SK-N-SH (cell line): ENCODE measurements around the gene TPCN2. TPM values are rescaled to one million over a fixed set of nuclear protein-coding genes. Genes with fewer than 3 reads are reported as not detected.

Experiments
- CTCF ChIA-PET: fragments of 300-600, 350-600 bp; formaldehyde crosslinking; extraction: SDS; loops from one replicate; lab custom pipeline; 2021; lab: Yijun Ruan, JAX
- POLR2A ChIA-PET: fragments of 350-600 bp; sonication (Branson Sonifier 250); formaldehyde crosslinking; extraction: SDS; loops from one replicate; lab custom pipeline; 2020; ENCODE audit warnings: antibody characterized with exemption, inconsistent platforms; lab: Yijun Ruan, JAX
- DNase-seq: peaks from one replicate; pipeline ENCODE4 v3.0.0; 2012
- H2AFZ ChIP-seq: fragments of 200-600 bp; sonication (generic); 2 replicates; pipeline ENCODE4 v1.8.1; 2016; ENCODE audit warnings: antibody characterized with exemption, mild to moderate bottlenecking, low read depth
- H3F3A ChIP-seq: fragments of 200-600 bp; sonication (generic); replicated peaks from 2 replicates; pipeline ENCODE3; 2016; ENCODE audit warnings: antibody characterized with exemption, mild to moderate bottlenecking; ENCODE audit not compliant: insufficient read depth
- H3K27ac ChIP-seq, 2 experiments: fragments of 200-500 bp in 1 of 2; fragments of 200-600 bp in 1 of 2; sonication (Bioruptor generic) in 1 of 2; sonication (generic), shearing (Covaris generic) in 1 of 2; 2 replicates each; pipeline versions ENCODE4 v1.5.1 to v1.6.1; 2014 to 2016; ENCODE audit warnings: low read depth in 2 of 2, inconsistent platforms in 1 of 2, low read length in 1 of 2, mild to moderate bottlenecking in 1 of 2, mixed read lengths in 1 of 2
- H3K27me3 ChIP-seq: fragments of 200-600 bp; sonication (generic), shearing (Covaris generic); 2 replicates; pipeline ENCODE4 v1.6.1; 2016; ENCODE audit warnings: mixed run types; ENCODE audit not compliant: insufficient read depth
- H3K36me3 ChIP-seq, 2 experiments: fragments of 200-500 bp in 1 of 2; fragments of 200-600 bp in 1 of 2; sonication (Bioruptor generic) in 1 of 2; sonication (generic) in 1 of 2; replicated peaks in 1 of 2; 2 replicates each; pipeline versions ENCODE3 to v1.5.1; 2014 to 2016; ENCODE audit warnings: low read length in 1 of 2, mild to moderate bottlenecking in 1 of 2; ENCODE audit not compliant: insufficient read depth in 2 of 2, control insufficient read depth in 1 of 2
- H3K4me1 ChIP-seq, 2 experiments: fragments of 200-500 bp in 1 of 2; fragments of 200-600 bp in 1 of 2; sonication (Bioruptor generic) in 1 of 2; sonication (generic), shearing (Covaris generic) in 1 of 2; 2 replicates each; pipeline versions ENCODE4 v1.5.1 to v1.6.1; 2014 to 2016; ENCODE audit warnings: low read depth in 1 of 2, low read length in 1 of 2, mixed run types in 1 of 2; ENCODE audit not compliant: insufficient read depth in 2 of 2, control insufficient read depth in 1 of 2
- H3K4me2 ChIP-seq: fragments of 200-600 bp; sonication (generic), shearing (Covaris generic); 2 replicates; pipeline ENCODE4 v1.6.1; 2017; ENCODE audit warnings: mixed run types
- H3K4me3 ChIP-seq, 2 experiments: fragments of 200-500 bp in 1 of 2; fragments of 200-600 bp in 1 of 2; sonication (Bioruptor generic) in 1 of 2; sonication (generic), shearing (Covaris generic) in 1 of 2; 2 replicates each; pipeline versions ENCODE4 v1.5.1 to v1.8.1; 2014 to 2016; ENCODE audit warnings: low read depth in 2 of 2, inconsistent platforms in 1 of 2, low read length in 1 of 2, mild to moderate bottlenecking in 1 of 2, mixed read lengths in 1 of 2, moderate library complexity in 1 of 2
- H3K79me2 ChIP-seq: fragments of 200-600 bp; sonication (generic); 2 replicates; pipeline ENCODE4 v1.8.1; 2017; ENCODE audit warnings: mild to moderate bottlenecking; ENCODE audit not compliant: insufficient read depth
- H3K9ac ChIP-seq: fragments of 200-600 bp; sonication (generic); 2 replicates; pipeline ENCODE4 v1.6.1; 2017; ENCODE audit warnings: mixed run types
- H3K9me2 ChIP-seq: fragments of 200-600 bp; sonication (generic); 2 replicates; pipeline ENCODE4 v1.6.1; 2017; ENCODE audit warnings: mixed run types
- H3K9me3 ChIP-seq: fragments of 200-600 bp; sonication (generic); 2 replicates; pipeline ENCODE4 v1.6.1; 2017; ENCODE audit warnings: mixed run types, mild to moderate bottlenecking, moderate library complexity
- H4K20me1 ChIP-seq: fragments of 200-600 bp; sonication (generic); 2 replicates; pipeline ENCODE4 v1.6.1; 2017; ENCODE audit warnings: mild to moderate bottlenecking, mixed run types; ENCODE audit not compliant: insufficient read depth
- FOSL2 ChIP-seq: IDR thresholded peaks from 2 replicates; pipeline ENCODE4 v1.4.0; 2012; ENCODE audit warnings: low read depth, mild to moderate bottlenecking, moderate library complexity, borderline replicate concordance
- JUND ChIP-seq: IDR thresholded peaks from 2 replicates; pipeline ENCODE4 v1.4.0; 2012
- MXI1 ChIP-seq: IDR thresholded peaks from 2 replicates; pipeline ENCODE4 v1.6.1; 2012; ENCODE audit warnings: mild to moderate bottlenecking, low read depth, low read length, improper control_type of control experiment
- NFIC ChIP-seq: IDR thresholded peaks from 2 replicates; pipeline ENCODE4 v1.4.0; 2012; ENCODE audit warnings: borderline replicate concordance
- RFX5 ChIP-seq: IDR thresholded peaks from 2 replicates; pipeline ENCODE4 v1.6.1; 2012; ENCODE audit warnings: mild to moderate bottlenecking, improper control_type of control experiment, low read length
- RXRA ChIP-seq: IDR thresholded peaks from 2 replicates; pipeline ENCODE4 v1.4.0; 2012; ENCODE audit warnings: low read depth, mild to moderate bottlenecking, borderline replicate concordance
- TCF12 ChIP-seq: IDR thresholded peaks from 2 replicates; pipeline ENCODE4 v1.4.0; 2012
- YY1 ChIP-seq: IDR thresholded peaks from 2 replicates; pipeline ENCODE4 v1.4.0; 2012; ENCODE audit warnings: low read depth, mild to moderate bottlenecking
- WGBS: methylation state at CpG from one replicate; pipeline ENCODE4 v1.1.6; 2017; ENCODE audit warnings: low lambda C conversion rate; 5-methylcytosine and 5-hydroxymethylcytosine counted together
- polyA plus RNA-seq, 3 experiments: library from polyadenylated mRNA; depleted of rRNA; stranded (reverse); fragments of >200 nt; gene quantifications; 2 replicates each; pipeline ENCODE4 v1.2.3, GENCODE V29; 2012
- TF ChIP-seq, protein P1 (sequence below): IDR thresholded peaks from 2 replicates; pipeline ENCODE4; 2012
- TF ChIP-seq, protein P2 (sequence below): IDR thresholded peaks from 2 replicates; pipeline ENCODE4 v1.6.1; 2012; ENCODE audit warnings: mild to moderate bottlenecking, low read depth, low read length, moderate library complexity
- TF ChIP-seq, protein P3 (sequence below): fragments of 150-350 bp; IDR thresholded peaks from 2 replicates; pipeline ENCODE4 v1.6.1; 2016; ENCODE audit warnings: mild to moderate bottlenecking, low read depth, low read length

The TPCN2 gene
- polyA plus RNA-seq, 1 of the 3 experiments (the other 2 are of a cell fraction), result 8.7 TPM

DNA sequence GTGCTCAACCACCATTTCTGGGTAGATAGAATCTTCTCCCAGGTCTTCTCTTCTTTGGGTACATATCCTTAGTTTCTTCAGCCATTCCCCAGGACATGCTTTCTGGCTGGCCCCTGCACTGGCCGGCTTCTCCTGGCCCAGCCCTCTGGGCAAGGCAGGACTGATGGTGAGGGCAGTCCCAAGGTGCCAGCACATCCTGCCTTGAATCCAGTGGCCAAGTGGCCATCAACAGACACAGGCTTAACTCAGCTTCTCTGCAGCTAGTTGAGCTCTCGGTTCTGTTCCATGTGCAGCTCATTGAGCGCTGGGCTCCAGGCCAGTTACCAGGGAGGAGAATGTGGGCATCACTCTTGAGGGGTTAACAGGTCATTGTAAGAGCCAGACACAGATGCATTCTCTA lies 124.6 kb downstream of the TPCN2 start:
- no peaks in the 10 kb centered on the region for H4K20me1 ChIP-seq
- H3F3A ChIP-seq, result no peaks in the 10 kb centered on the region
- no peaks in the 10 kb centered on the region for H3K36me3 ChIP-seq
- H3K4me2 ChIP-seq, result no peak overlapping the region
- H3K79me2 ChIP-seq, result no peaks in the 10 kb centered on the region
- no peaks in the 10 kb centered on the region for H3K9me2 ChIP-seq
- no peak for TF ChIP-seq NFIC
- TF ChIP-seq, protein P1, sequence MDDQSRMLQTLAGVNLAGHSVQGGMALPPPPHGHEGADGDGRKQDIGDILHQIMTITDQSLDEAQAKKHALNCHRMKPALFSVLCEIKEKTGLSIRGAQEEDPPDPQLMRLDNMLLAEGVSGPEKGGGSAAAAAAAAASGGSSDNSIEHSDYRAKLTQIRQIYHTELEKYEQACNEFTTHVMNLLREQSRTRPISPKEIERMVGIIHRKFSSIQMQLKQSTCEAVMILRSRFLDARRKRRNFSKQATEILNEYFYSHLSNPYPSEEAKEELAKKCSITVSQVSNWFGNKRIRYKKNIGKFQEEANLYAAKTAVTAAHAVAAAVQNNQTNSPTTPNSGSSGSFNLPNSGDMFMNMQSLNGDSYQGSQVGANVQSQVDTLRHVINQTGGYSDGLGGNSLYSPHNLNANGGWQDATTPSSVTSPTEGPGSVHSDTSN, result no peak
- no peak for TF ChIP-seq MXI1
- no peak for TF ChIP-seq YY1
- no peak for TF ChIP-seq RXRA
- no peak for TF ChIP-seq TCF12
- TF ChIP-seq JUND, result no peak
- no peaks in the 10 kb centered on the region for H3K27me3 ChIP-seq
- H3K27ac ChIP-seq, result no peak overlapping the region
- CTCF ChIA-PET, result no interaction called here
- H3K9ac ChIP-seq, result no peak overlapping the region
- POLR2A ChIA-PET, result no interaction called here
- WGBS, result 100% methylated on average over 1 of the region's 3 CpGs
- H3K9me3 ChIP-seq, result no peaks in the 10 kb centered on the region
- H2AFZ ChIP-seq, result no peak overlapping the region
- H3K4me3 ChIP-seq, result no peak overlapping the region
- peaks cover 0 to 5% of the 10 kb centered on the region in 2 experiments; a peak in 1 of 4 replicates for H3K4me1 ChIP-seq
- no peak for DNase-seq

DNA sequence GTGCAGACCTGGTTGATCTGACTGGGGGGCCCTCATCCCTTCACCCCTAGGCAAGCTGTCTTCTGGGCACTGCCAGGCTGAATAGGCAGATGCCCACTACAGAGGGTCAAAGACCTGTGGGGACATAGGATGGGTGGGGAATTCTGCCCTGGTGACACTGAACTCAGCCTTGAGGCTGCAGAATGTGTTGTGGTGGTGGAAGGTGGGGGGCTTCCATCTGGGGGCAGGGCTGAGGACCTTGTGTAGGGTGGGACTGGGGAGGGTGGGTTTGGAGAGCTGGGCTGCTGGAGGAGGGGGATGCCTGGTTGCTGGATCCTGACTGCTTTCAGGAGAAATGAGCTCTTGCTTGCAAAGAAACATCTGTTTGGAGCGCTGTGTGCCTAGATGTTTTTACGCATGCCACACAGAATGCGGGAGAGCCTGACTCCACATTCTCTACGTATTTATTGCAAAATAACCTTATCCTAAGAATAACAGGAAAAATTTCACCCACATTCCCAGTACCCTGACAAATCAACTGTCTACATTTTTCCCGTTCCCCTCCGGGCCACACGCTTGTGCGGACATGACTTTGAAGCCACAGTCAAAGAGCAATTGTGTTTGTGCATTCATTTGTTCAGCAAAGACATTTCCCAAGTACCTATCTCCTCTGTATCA lies 125.3 kb downstream of the TPCN2 start:
- Histone ChIP-seq H3K4me2 (no peak overlapping the region), H3F3A (no peaks in the 10 kb centered on the region), H2AFZ (no peak overlapping the region), H3K9me3 (no peaks in the 10 kb centered on the region), H3K9ac (no peak overlapping the region), H3K27me3 (no peaks in the 10 kb centered on the region; the same call in 1 of the 2 replicates), H3K36me3 (no peaks in the 10 kb centered on the region)
- DNase-seq, result no peak
- CTCF ChIA-PET, result no interaction called here
- TF ChIP-seq, protein P2, sequence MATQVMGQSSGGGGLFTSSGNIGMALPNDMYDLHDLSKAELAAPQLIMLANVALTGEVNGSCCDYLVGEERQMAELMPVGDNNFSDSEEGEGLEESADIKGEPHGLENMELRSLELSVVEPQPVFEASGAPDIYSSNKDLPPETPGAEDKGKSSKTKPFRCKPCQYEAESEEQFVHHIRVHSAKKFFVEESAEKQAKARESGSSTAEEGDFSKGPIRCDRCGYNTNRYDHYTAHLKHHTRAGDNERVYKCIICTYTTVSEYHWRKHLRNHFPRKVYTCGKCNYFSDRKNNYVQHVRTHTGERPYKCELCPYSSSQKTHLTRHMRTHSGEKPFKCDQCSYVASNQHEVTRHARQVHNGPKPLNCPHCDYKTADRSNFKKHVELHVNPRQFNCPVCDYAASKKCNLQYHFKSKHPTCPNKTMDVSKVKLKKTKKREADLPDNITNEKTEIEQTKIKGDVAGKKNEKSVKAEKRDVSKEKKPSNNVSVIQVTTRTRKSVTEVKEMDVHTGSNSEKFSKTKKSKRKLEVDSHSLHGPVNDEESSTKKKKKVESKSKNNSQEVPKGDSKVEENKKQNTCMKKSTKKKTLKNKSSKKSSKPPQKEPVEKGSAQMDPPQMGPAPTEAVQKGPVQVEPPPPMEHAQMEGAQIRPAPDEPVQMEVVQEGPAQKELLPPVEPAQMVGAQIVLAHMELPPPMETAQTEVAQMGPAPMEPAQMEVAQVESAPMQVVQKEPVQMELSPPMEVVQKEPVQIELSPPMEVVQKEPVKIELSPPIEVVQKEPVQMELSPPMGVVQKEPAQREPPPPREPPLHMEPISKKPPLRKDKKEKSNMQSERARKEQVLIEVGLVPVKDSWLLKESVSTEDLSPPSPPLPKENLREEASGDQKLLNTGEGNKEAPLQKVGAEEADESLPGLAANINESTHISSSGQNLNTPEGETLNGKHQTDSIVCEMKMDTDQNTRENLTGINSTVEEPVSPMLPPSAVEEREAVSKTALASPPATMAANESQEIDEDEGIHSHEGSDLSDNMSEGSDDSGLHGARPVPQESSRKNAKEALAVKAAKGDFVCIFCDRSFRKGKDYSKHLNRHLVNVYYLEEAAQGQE, result no peak
- TF ChIP-seq FOSL2, result no peak
- TF ChIP-seq RFX5, result no peak
- TF ChIP-seq, protein P3, sequence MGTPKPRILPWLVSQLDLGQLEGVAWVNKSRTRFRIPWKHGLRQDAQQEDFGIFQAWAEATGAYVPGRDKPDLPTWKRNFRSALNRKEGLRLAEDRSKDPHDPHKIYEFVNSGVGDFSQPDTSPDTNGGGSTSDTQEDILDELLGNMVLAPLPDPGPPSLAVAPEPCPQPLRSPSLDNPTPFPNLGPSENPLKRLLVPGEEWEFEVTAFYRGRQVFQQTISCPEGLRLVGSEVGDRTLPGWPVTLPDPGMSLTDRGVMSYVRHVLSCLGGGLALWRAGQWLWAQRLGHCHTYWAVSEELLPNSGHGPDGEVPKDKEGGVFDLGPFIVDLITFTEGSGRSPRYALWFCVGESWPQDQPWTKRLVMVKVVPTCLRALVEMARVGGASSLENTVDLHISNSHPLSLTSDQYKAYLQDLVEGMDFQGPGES, result no peak
- TF ChIP-seq, all 33 proteins: peak for 0
- no peaks in the 10 kb centered on the region for H4K20me1 ChIP-seq
- H3K27ac ChIP-seq, result no peak overlapping the region
- no peaks in the 10 kb centered on the region for H3K9me2 ChIP-seq
- WGBS, result 89% methylated on average over 8 of the region's 8 CpGs
- POLR2A ChIA-PET, result no interaction called here
- no peaks in the 10 kb centered on the region for H3K79me2 ChIP-seq
- peaks cover 0 to 5% of the 10 kb centered on the region in 2 experiments; a peak in 1 of 4 replicates for H3K4me1 ChIP-seq
- no peak overlapping the region for H3K4me3 ChIP-seq
